OCI-LY3 (cell line): Measurements from ENCODE around the gene ITPR3.

ENCODE experiments used
- CTCF ChIP-seq: fragments of 200-600, 300-600 bp; sonication (generic); IDR thresholded peaks from 2 replicates; pipeline ENCODE4 v1.5.1; 2014; ENCODE audit warnings: antibody characterized with exemption, low read length, low read depth
- EZH2phosphoT487 ChIP-seq: fragments of 200-600 bp; shearing (Covaris generic); IDR thresholded peaks from 2 replicates; pipeline ENCODE4 v1.6.1; 2018; ENCODE audit warnings: antibody characterized with exemption, mixed run types, low read depth

- TF ChIP-seq EZH2phosphoT487 (no peak), CTCF (no peak)
Observed at GRCh38 chr6:33665957-33666356, 44.8 kb downstream of the ITPR3 start.
